HS-5 (cell line): Measurements from ENCODE around the gene SGTA.

ENCODE experiments used
- DNase-seq: peaks from one replicate; pipeline ENCODE4 v3.0.0-alpha.2; 2012; ENCODE audit warnings: low read depth

SGTA gene

GRCh38 chr19:2751438-2751830, 31.6 kb downstream of the SGTA start:
- DNase-seq, result no peak

- no peak for DNase-seq
These were observed 32.1 kb downstream of the SGTA start for GRCh38 chr19:2750808-2751437.

DNA sequence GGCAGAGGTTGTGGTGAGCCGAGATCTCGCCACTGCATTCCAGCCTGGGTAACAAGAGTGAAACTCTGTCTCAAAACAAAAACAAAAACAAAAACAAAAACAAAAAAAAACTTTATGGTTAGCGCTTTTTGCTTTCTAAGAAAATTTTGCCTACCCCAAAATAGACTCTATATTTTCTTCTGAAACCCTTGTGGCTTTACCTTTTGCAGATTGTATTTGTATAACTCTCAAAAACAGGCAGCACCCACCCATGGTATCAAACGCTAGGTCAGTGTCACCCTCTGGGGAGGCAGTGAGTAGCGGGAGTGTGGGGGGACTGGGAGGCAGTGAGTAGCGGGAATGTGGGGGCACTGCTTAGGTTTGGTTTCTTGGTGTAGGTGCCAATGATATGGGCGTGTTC, 35.7 kb downstream of the SGTA start:
- DNase-seq, result no peak

GRCh38 chr19:2744113-2744512, 39.0 kb downstream of the SGTA start:
- no peak for DNase-seq

GRCh38 chr19:2743099-2743498, 40.0 kb downstream of the SGTA start:
- DNase-seq, result no peak

DNA sequence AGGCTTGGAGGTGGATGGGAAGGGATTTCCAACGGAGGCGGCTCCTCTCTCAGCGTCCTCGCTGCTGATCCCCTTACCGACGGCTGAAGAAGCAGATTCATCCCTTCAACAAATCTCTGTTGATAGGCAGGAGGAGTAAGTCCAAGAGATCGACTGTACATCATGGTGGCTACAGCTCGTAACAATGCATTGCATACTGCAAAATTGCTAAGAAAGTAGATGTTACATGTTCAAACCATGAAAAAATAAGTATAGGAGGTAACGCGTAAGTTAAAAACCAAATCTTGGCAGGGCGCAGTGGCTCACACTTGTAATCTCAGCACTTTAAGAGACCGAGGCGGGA, 42.8 kb downstream of the SGTA start:
- no peak for DNase-seq

DNA sequence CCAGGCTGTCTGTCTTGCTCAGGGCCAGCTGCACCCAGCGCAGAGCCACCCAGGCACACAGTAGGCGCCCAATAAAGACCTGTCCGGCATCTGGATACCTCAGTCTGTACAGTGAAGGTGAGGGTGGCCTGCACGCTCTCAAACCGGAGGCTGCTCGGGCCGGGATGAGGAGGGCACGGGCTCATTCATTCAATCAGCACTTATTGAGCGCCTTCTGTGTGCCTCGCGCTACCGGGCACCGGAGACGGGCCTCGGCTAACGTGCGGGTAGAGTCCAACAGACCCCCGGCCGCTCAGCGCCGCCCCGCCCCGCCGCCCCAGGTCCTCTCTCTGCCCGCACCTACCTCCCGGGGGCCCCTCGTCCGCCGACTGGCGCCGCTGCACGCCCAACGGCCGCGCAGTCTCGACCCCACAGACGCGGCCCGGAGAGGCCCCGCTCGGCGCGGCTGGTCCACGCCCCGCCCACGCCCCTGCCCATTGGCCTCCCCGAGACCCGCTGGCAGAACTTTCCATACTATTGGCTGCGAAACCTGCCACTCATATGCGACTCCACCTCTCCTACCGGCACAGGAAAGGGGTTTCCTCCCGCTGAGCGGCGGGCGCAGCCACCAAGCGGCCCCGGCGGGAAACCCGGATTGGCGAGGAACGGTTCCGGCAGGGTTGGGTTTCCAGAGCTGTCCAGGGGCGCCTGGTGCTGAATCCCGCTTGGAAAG, 43.3 kb downstream of the SGTA start, which contains the start of gene SLC39A3:
TSS of gene SLC39A3 (minus strand) at position 416 of the 712 bp plus-strand sequence. CDS start 2,760 bp downstream, outside the sequence.
- peak; percentile 95 for DNase-seq

- DNase-seq, result no peak
These were observed 46.4 kb downstream of the SGTA start for GRCh38 chr19:2736550-2737190.

- no peak for DNase-seq
These were observed 47.7 kb downstream of the SGTA start for GRCh38 chr19:2735374-2735773.

- no peak for DNase-seq
These were observed 48.3 kb downstream of the SGTA start for GRCh38 chr19:2734589-2735288.

DNA sequence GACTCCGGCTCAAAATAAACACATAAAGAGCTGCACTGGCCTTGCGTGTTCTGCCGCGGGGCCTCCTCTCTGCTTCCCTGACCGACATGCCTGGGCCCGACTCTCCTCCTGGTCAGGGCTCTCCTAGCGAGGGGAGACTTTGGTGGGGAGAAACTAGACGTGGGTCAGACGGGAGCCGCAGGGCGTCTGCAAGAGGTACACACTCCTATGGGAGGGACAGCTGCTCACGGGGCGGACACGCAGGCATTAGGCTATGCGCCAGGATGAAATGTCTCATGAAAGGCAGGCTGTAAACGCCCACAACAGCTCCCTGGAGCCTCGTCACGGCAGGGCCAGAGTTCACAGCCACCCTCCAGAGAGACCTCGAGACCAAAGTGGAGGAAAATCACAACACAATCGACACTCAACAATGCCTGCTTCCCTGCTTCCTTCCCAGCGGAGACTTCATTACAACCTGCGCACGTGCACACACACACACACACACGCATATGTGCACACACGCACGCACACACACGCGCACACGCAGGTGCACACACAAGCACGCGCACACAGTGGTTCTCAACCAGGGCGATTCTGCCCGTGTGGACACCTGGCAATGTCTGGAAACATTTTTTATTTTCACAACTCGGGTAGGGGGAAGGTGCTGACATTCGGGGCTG, 49.0 kb downstream of the SGTA start:
- DNase-seq, result no peak

- DNase-seq, result no peak
These were observed 50.2 kb downstream of the SGTA start for GRCh38 chr19:2732883-2733282.

- DNase-seq, result no peak
These were observed 50.8 kb downstream of the SGTA start for GRCh38 chr19:2732157-2732725.

DNA sequence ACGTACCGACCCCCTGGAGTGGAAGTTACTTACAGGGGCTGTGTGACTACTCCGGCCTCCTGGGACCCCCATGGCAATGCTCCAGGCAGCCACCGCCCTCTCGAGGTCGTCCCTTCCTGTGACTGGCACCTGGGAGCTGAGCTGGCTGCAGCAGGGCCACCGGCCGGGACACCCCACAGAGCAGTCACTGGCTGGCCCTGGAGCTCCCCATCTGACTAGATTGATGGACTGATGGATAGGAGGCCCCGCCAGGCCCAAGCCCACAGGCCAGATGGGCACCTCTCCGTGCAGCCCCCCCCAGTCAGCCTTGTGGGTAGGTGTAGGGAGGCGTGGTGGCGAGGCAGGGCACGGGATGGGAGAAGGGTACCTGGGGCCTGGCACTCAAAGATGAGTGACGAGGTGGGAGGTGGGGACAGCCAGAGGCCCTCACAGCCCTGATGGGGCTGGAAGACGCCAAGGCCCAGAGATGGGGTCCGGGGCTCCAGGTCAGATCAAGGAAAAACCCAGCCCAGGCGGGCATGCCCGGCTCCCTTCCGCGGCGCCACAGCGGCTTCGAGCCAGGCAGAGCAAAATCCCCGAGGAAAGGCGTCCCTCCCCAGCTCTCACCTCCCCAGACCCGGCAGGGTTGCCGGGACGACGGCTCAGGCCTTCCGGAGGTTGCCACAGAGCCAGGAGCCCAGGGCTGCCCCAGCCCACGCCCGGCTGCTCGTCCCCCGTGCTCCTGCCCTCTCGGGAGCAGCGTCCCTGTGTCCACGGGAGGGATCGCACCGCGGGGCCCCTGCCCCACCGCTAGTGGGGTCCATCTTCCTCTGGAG, 51.7 kb downstream of the SGTA start:
- no peak for DNase-seq

DNA sequence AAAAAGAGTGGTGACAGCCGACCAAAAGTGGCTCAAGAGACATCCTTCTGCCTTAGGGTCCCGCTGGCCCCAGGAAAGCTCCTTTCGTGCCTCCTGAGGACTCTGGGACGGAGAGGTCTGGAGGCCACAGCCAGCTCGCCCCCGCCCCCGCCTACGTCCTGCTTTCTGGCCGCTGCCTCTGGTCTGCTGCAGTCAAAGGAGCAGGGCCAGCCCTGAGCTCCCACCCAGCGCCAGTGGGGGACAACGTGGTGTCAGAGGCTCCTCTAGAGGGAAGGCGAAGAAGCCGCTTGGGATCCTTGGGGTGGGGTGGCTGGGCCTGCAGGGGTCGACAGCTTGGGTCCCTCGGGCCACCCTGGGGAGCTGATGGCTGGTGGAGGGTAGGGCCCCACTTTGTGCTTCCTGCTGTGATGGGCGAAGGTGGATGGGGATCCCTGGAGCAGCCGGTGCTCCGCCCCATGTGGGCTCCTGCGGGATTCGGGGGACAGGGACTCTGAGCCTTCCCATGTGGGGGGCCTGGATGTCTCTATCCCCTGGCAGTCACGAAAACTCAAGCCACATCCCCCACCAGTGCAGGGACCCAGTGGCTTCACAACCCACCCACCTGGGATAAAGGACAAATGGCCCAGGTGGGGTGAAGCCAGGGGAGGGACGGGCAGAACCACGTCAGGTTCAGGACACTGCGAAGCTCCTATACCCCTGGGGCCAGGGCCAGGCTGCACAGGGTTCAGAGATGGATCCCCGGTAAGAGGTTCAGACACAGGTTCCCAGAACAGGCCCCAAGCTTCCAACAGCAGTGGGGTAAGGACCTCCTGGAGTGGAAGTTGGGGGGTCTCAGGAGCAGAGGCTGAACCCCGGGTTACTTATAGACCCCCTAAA, 52.9 kb downstream of the SGTA start:
- no peak for DNase-seq

DNA sequence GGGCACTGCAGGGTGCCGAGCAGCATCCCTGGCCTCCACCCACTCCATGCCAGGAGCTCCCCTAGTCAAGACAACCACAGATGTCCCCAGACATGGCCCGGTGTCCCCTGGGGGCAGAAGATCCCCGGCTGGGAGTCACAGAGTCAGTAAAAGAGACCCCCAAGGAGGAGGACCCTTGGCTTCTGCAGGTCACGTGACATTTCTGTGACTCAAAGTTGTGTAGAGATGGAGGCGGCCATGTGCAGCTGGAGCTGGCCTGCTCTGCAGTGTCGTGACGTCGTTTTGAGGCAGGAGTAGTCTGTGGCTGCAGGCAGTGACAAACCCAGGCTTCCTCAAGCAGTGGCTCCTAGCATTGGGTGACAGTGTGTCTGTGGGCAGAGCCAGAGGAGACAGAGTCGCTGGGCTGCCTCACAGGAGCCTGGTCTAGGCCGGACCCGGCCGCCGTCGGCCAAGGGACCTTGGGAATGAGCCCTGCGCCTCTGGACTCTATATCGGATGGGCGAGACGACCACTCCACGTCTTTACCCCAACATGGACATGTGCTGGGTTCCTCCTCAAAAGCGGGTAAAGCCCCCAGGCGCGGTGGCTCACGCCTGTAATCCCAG, 54.2 kb downstream of the SGTA start:
- DNase-seq, result no peak

GRCh38 chr19:2727640-2727944, 55.5 kb downstream of the SGTA start:
- no peak for DNase-seq

- no peak for DNase-seq
These were observed 56.0 kb downstream of the SGTA start for GRCh38 chr19:2726904-2727639.
